ENCODE results near the gene SDHAF1.

SDHAF1 gene

DNA sequence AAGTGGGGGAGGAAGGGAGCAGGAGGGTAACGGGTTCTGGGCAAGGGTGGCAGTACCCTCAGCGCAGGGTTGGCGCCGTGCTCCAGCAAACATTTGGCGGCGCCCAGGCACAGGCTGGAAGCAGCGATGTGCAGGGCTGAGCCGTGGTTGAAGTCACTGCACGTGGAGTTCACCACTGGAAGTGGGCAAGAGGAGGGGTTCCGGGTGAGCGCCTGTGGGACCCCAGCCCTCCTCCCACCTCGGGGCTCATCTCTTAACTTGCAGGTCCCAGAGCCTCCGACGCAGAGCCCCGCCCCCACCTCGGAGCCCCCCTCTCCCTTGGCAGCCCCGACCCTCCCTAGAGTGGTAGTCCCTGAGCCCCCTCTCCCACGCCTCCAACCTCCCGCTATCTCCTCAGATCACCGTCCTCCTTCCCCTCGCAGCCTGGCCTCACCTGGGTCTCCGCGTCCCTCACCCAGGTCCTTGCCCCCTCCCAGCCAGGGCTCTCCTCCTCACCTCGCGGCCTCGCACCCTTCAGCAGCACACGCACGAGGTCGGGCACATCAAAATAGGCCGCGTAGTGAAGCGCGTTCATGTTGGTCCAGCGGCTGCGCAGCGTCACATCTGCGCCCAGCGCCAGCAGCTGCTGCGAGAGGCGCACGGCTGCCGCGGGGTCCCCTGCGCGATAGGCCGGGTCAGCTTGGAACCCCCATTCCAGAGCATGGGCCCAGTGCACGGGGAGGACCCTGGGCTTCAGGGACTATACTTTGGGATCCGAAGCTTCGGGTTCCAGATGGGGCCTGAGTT is 31.3 kb downstream of the SDHAF1 start:
- TF ChIP-seq, protein P1, sequence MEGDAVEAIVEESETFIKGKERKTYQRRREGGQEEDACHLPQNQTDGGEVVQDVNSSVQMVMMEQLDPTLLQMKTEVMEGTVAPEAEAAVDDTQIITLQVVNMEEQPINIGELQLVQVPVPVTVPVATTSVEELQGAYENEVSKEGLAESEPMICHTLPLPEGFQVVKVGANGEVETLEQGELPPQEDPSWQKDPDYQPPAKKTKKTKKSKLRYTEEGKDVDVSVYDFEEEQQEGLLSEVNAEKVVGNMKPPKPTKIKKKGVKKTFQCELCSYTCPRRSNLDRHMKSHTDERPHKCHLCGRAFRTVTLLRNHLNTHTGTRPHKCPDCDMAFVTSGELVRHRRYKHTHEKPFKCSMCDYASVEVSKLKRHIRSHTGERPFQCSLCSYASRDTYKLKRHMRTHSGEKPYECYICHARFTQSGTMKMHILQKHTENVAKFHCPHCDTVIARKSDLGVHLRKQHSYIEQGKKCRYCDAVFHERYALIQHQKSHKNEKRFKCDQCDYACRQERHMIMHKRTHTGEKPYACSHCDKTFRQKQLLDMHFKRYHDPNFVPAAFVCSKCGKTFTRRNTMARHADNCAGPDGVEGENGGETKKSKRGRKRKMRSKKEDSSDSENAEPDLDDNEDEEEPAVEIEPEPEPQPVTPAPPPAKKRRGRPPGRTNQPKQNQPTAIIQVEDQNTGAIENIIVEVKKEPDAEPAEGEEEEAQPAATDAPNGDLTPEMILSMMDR (IDR thresholded peaks at IDR 0.05; ENCODE audit: low read depth, low read length), result no peak
- no peak overlapping the region for H3K4me3 ChIP-seq (ENCODE audit: low read depth, low read length)

DNA sequence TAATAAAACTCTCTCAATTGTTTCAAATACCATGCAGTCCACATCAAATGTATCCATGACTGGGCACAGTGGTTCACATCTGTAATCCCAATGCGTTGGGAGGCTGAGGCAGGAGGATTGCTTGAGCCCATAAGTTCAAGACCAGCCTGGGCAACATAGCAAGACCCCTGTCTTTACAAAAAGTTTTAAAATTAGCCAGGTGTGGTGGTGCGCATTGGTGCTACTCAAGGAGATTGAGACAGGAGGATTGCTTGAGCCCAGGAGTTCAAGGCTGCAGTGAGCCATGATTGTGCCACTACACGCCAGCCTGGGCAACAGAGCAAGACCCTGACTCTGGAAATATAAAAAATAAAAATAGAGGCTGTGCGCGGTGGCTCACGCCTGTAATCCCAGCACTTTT is 32.7 kb downstream of the SDHAF1 start:
- H3K4me3 ChIP-seq (ENCODE audit: low read depth, low read length), result no peak overlapping the region
- TF ChIP-seq, protein P1 (IDR thresholded peaks at IDR 0.05; ENCODE audit: low read depth, low read length), result no peak

DNA sequence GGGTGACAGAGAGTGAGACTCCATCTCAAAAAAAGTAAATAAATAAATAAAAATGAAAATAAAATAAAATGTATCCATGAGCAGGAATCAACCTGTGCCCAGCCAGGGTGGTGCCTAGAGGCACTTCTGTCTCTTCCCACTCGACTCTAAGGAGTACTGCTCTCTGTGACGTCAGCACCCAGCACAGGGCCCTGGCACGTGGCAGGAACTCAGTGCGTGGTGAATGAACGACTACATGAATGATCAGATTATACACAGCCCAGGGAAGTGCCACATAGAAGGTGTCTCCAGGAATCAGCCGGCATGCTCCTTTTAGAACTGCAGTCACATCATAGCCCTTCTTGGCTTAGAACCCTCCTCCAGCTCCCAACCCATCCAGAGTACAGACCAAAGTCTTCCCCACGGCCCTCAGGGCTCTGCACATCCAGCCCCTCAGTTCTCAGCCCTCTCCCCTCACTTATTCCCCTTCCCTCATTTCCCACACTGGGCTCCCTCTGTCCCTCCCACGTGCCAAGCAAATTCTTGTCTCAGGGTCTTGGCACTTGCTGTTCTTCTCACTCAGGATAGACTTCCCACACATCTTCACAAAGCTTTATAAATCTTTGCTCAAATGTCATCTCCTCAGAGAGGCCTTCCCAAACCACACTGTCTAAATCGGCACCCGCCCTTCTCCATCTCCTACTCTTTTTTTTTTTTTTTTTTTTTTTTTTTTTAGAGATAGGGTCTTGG is 33.5 kb downstream of the SDHAF1 start:
- TF ChIP-seq, protein P1 (IDR thresholded peaks at IDR 0.05; ENCODE audit: low read depth, low read length), result no peak
- H3K4me3 ChIP-seq (ENCODE audit: low read depth, low read length), result no peak overlapping the region

DNA sequence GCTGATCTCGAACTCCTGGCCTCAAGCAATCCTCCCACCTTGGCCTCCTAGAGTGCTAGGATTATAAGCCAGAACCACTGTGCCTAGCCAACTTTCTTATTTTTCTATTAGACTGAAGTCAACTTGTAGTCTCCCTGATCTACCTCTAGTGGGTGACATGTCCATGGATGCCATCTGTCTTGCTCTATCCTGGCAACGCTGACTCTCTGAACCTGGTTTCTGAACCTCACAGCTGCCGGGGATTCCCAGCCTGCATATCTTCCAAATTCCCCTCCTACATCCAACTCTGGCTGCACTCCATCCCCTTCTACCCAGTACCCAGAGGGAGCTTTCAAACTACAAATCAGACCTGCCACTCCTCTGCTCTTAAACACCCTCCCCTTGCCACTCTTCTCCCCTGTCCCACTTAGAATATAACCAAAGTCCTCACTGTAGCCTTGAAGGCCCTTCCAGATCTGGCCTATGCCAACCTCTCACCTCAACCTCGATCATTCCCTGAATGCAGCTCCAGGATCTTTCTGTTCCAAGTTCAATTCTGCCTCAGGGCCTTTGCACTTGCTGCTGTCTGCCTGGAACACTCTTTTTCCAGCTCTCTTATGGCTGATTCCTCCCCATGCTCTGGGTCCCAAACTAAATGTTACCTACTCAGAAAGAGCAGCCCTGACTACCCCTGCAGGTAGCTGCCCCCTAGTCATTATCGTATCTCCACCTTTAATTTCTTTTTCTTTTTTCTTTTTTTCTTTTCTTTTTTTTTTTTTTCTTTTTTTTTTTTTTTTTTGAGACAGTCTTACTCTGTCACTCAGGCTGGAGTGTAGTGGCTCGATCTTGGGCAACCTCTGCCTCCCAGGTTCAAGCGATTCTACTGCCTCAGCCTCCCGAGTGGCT is 35.5 kb downstream of the SDHAF1 start:
- no peak overlapping the region for H3K4me3 ChIP-seq (ENCODE audit: low read depth, low read length)
- TF ChIP-seq, protein P1 (IDR thresholded peaks at IDR 0.05; ENCODE audit: low read depth, low read length), result peak; percentile 33

DNA sequence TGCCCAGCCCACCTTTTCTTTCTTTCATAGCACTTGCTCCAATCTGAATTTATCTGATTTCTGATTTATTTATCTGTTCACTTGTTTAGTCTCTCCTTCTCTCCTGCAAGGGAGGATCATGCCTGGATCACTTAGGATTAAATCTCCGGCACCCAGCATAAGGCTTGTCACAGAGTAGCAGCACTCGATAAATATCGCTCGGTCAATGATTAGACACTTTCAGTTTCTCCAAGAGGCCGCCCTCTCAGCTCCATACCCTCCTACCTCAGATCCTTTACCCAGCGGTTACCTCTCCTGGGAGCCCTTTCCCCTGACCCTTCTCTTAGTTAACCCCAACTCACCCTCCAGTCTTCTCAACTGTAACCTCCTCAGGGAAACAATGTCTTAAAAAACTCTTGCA is 36.3 kb downstream of the SDHAF1 start:
- no peak overlapping the region for H3K4me3 ChIP-seq (ENCODE audit: low read depth, low read length)
- TF ChIP-seq, protein P1 (IDR thresholded peaks at IDR 0.05; ENCODE audit: low read depth, low read length), result no peak

DNA sequence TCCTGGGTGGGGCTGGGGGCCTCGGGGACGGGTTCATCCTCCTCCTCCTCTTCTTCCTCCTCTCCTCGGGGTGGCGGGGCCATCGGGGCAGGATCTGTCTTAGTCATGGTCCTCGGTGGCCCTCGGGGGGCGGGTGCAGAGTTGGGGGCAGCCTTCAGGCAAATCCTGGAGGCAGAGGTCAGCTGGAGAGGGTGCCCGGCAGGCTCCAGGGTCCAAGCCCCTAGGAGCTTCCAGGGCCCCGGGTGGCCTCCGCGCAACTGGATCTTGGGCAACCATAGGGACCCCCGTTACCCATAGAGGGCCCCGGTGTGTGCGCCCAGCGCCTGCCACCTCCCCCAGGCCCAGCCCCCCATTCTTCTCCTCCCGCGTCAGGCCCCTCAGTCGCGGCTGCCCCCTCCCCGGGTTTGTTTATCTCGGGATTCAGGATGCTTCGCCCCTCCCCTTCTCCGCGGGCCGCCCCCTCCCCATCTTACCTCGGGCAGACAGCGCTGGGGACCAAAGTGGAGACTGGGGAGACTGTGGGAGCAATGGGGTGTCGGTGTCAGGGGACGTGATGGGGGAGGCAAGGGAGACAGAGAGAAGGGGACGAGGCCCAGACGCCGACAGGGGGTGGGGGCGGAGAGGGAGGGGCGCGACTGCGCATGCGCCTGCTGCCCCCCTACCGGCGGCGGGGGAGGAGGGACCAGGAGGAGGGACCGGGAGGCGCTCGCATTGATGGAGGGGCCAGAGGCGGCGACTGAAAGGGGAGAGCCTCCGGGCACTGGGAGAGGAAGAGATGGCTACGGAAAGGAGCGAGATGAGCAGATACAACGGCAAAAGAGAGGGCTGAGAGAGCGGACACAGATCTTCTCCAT is 37.5 kb downstream of the SDHAF1 start, which contains the start of gene CLIP3:
Gene CLIP3 (minus strand): TSS at position 623 of the 854 bp plus-strand sequence. CDS start 516 bp downstream, at position 107.
- TF ChIP-seq, protein P1 (IDR thresholded peaks at IDR 0.05; ENCODE audit: low read depth, low read length), result no peak
- H3K4me3 ChIP-seq (ENCODE audit: low read depth, low read length), result peak within 1 kb of the TSS; percentile 83

Data from WI38 (cell line).